Hepatocyte (in vitro differentiated cells): ENCODE data around the gene MAP1A. TPM values are rescaled to one million over a fixed set of nuclear protein-coding genes. Genes with fewer than 3 reads are reported as not detected.

ENCODE experiments used
- DNase-seq: peaks from one replicate; pipeline ENCODE4 v3.0.0-alpha.2; 2016; ENCODE audit warnings: low spot score
- H2AFZ ChIP-seq: fragments of 200-600 bp; sonication (generic); 2 replicates; pipeline ENCODE4 v1.6.0; 2016; ENCODE audit warnings: antibody characterized with exemption, mild to moderate bottlenecking
- H3K27ac ChIP-seq: fragments of 200-600 bp; sonication (generic); 2 replicates; pipeline ENCODE4 v1.5.1; 2016; ENCODE audit warnings: mild to moderate bottlenecking
- H3K27me3 ChIP-seq: fragments of 200-600 bp; sonication (generic); 2 replicates; pipeline ENCODE4 v1.6.1; 2016
- H3K36me3 ChIP-seq: fragments of 200-600 bp; sonication (generic); replicated peaks from 2 replicates; pipeline ENCODE4 v1.5.1; 2016; ENCODE audit warnings: low read depth; ENCODE audit not compliant: insufficient read depth
- H3K4me1 ChIP-seq: fragments of 200-600 bp; sonication (generic); 2 replicates; pipeline ENCODE4 v1.5.1; 2016; ENCODE audit warnings: mild to moderate bottlenecking, moderate library complexity; ENCODE audit not compliant: insufficient read depth
- H3K4me2 ChIP-seq: fragments of 200-600 bp; sonication (generic); 2 replicates; pipeline ENCODE4 v1.6.0; 2016
- H3K4me3 ChIP-seq: fragments of 200-600 bp; sonication (generic); 2 replicates; pipeline ENCODE4 v1.5.1; 2016; ENCODE audit warnings: mild to moderate bottlenecking
- H3K79me2 ChIP-seq: fragments of 200-600 bp; sonication (generic); 2 replicates; pipeline ENCODE4 v1.6.0; 2017; ENCODE audit warnings: mild to moderate bottlenecking
- H3K9me2 ChIP-seq: fragments of 200-600 bp; sonication (generic); replicated peaks from 2 replicates; pipeline ENCODE4 v1.6.0; 2017; ENCODE audit warnings: mild to moderate bottlenecking; ENCODE audit not compliant: insufficient read depth
- H3K9me3 ChIP-seq: fragments of 200-600 bp; sonication (generic); 2 replicates; pipeline ENCODE4 v1.5.1; 2016; ENCODE audit warnings: low read depth, mild to moderate bottlenecking
- H4K20me1 ChIP-seq: fragments of 200-600 bp; sonication (generic); 2 replicates; pipeline ENCODE4 v1.6.0; 2016; ENCODE audit warnings: mild to moderate bottlenecking; ENCODE audit not compliant: insufficient read depth, poor library complexity, severe bottlenecking
- EZH2 ChIP-seq: fragments of 200-600 bp; sonication (generic); IDR thresholded peaks from 2 replicates; pipeline ENCODE4 v1.6.1; 2016; ENCODE audit warnings: antibody characterized with exemption, mild to moderate bottlenecking, borderline replicate concordance
- EZH2phosphoT487 ChIP-seq: fragments of 200-600 bp; sonication (generic); IDR thresholded peaks from one replicate; pipeline ENCODE4 v1.6.1; 2018; ENCODE audit warnings: antibody characterized with exemption, mild to moderate bottlenecking, low read depth, moderate library complexity; ENCODE audit not compliant: unreplicated experiment, severe bottlenecking
- WGBS: methylation state at CpG from one replicate; pipeline ENCODE4 v1.1.6; 2016; ENCODE audit warnings: low lambda C conversion rate; ENCODE audit errors: missing lambda C conversion rate; 5-methylcytosine and 5-hydroxymethylcytosine counted together
- polyA plus RNA-seq: library from polyadenylated mRNA; unstranded; fragments of >200 nt; fragmentation: Nextera tagmentation; extraction: Ambion mirVana; gene quantifications from 2 replicates; pipeline ENCODE4 v1.2.1, GENCODE V29; 2016
- total RNA-seq: library from RNA; depleted of rRNA; stranded (reverse); fragments of >200 nt; gene quantifications from 2 replicates; pipeline ENCODE4 v1.2.3, GENCODE V29; 2014
- TF ChIP-seq, protein P1 (sequence below): fragments of 200-600 bp; sonication (generic); IDR thresholded peaks from 2 replicates; pipeline ENCODE4 v1.5.1; 2016; ENCODE audit warnings: antibody characterized with exemption, mild to moderate bottlenecking; ENCODE audit not compliant: poor library complexity

Gene MAP1A
- total and polyA plus RNA-seq, 2 experiments from 2014 or later: 7.2 to 9.5 TPM

- WGBS: 89% methylated on average over 9 of the region's 9 CpGs
- Histone ChIP-seq H3K4me2 (no peak overlapping the region), H3K4me1 (peaks cover 14% of the 10 kb centered on the region), H4K20me1 (no peaks in the 10 kb centered on the region), H3K36me3 (no peaks in the 10 kb centered on the region), H2AFZ (no peak overlapping the region), H3K27me3 (no peaks in the 10 kb centered on the region), H3K79me2 (no peaks in the 10 kb centered on the region), H3K9me2 (no peaks in the 10 kb centered on the region), H3K27ac (no peak overlapping the region), H3K9me3 (no peaks in the 10 kb centered on the region), H3K4me3 (no peak overlapping the region)
- no peak for TF ChIP-seq EZH2
- TF ChIP-seq EZH2phosphoT487: no peak
- no peak for DNase-seq
Observed at GRCh38 chr15:43522247-43522646, 4.8 kb downstream of the MAP1A start.

GRCh38 chr15:43523646-43524045, 6.2 kb downstream of the MAP1A start:
- H4K20me1 ChIP-seq: no peaks in the 10 kb centered on the region

DNA sequence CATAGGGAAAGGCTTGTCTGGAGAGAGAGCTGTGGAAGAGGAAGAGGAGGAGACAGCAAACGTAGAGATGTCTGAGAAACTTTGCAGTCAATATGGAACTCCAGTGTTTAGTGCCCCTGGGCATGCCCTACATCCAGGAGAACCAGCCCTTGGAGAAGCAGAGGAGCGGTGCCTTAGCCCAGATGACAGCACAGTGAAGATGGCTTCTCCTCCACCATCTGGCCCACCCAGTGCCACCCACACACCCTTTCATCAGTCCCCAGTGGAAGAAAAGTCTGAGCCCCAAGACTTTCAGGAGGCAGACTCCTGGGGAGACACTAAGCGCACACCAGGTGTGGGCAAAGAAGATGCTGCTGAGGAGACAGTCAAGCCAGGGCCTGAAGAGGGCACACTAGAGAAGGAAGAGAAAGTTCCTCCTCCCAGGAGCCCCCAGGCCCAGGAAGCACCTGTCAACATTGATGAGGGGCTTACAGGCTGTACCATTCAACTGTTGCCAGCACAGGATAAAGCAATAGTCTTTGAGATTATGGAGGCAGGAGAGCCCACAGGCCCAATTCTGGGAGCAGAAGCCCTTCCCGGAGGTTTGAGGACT, 6.9 kb downstream of the MAP1A start:
- Histone ChIP-seq H3K4me3 (no peak overlapping the region), H3K27ac (no peak overlapping the region), H4K20me1 (no peaks in the 10 kb centered on the region), H3K79me2 (no peaks in the 10 kb centered on the region), H3K4me1 (no peaks in the 10 kb centered on the region), H3K4me2 (no peak overlapping the region), H3K27me3 (no peaks in the 10 kb centered on the region), H2AFZ (no peak overlapping the region), H3K9me2 (no peaks in the 10 kb centered on the region), H3K36me3 (no peaks in the 10 kb centered on the region), H3K9me3 (no peaks in the 10 kb centered on the region)
- WGBS: 90% methylated on average over 4 of the region's 4 CpGs
- TF ChIP-seq EZH2 (no peak), EZH2phosphoT487 (no peak)
- TF ChIP-seq, protein P1, sequence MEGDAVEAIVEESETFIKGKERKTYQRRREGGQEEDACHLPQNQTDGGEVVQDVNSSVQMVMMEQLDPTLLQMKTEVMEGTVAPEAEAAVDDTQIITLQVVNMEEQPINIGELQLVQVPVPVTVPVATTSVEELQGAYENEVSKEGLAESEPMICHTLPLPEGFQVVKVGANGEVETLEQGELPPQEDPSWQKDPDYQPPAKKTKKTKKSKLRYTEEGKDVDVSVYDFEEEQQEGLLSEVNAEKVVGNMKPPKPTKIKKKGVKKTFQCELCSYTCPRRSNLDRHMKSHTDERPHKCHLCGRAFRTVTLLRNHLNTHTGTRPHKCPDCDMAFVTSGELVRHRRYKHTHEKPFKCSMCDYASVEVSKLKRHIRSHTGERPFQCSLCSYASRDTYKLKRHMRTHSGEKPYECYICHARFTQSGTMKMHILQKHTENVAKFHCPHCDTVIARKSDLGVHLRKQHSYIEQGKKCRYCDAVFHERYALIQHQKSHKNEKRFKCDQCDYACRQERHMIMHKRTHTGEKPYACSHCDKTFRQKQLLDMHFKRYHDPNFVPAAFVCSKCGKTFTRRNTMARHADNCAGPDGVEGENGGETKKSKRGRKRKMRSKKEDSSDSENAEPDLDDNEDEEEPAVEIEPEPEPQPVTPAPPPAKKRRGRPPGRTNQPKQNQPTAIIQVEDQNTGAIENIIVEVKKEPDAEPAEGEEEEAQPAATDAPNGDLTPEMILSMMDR: no peak
- DNase-seq: no peak

More at GRCh38 chr15:43523646-43524045, 6.2 kb downstream of the MAP1A start:
- Histone ChIP-seq H3K4me1 (peaks cover 3% of the 10 kb centered on the region), H3K4me3 (no peak overlapping the region), H3K27ac (no peak overlapping the region), H3K9me2 (no peaks in the 10 kb centered on the region), H3K79me2 (no peaks in the 10 kb centered on the region), H2AFZ (no peak overlapping the region), H3K4me2 (no peak overlapping the region), H3K27me3 (no peaks in the 10 kb centered on the region), H3K36me3 (no peaks in the 10 kb centered on the region), H3K9me3 (no peaks in the 10 kb centered on the region)
- WGBS: 91% methylated on average over 7 of the region's 7 CpGs
- no peak for DNase-seq
- TF ChIP-seq, protein P1: no peak
- no peak for TF ChIP-seq EZH2
- TF ChIP-seq EZH2phosphoT487: no peak

DNA sequence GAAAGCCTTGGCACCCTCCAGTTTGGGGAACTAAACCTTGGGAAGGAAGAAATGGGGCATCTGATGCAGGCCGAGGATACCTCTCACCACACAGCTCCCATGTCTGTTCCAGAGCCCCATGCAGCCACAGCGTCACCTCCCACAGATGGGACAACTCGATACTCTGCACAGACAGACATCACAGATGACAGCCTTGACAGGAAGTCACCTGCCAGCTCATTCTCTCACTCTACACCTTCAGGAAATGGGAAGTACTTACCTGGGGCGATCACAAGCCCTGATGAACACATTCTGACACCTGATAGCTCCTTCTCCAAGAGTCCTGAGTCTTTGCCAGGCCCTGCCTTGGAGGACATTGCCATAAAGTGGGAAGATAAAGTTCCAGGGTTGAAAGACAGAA, 7.7 kb downstream of the MAP1A start:
- Histone ChIP-seq H3K36me3 (no peaks in the 10 kb centered on the region), H3K27me3 (no peaks in the 10 kb centered on the region), H3K4me3 (no peak overlapping the region), H3K4me1 (no peaks in the 10 kb centered on the region), H4K20me1 (no peaks in the 10 kb centered on the region), H3K4me2 (no peak overlapping the region), H3K79me2 (no peaks in the 10 kb centered on the region), H2AFZ (no peak overlapping the region), H3K9me3 (no peaks in the 10 kb centered on the region), H3K9me2 (no peaks in the 10 kb centered on the region), H3K27ac (no peak overlapping the region)
- WGBS: 94% methylated on average over 4 of the region's 4 CpGs
- no peak for DNase-seq
- TF ChIP-seq EZH2phosphoT487: no peak
- no peak for TF ChIP-seq EZH2
- TF ChIP-seq, protein P1: no peak
